HG02884 (cell line): ENCODE results near the gene IRF2BPL.
A peak's percentile ranks its signal among the peaks of the same experiment; 100 is the strongest.
"Not testable (repeated sequence)": the region's sequence is repeated elsewhere in the genome, so short reads cannot be mapped to it uniquely, and the experiment has no call there.

ENCODE experiments used
- ATAC-seq: cut with Tn5 transposase; IDR thresholded peaks from one replicate; pipeline ENCODE4 v1.9.1; 2021; ENCODE audit warnings: mild to moderate bottlenecking, moderate library complexity; ENCODE audit not compliant: unreplicated experiment

IRF2BPL gene

GRCh38 chr14:77036484-77037214 is 8.1 kb upstream of the IRF2BPL start:
- ATAC-seq: no peak

GRCh38 chr14:77035267-77035666 is 6.8 kb upstream of the IRF2BPL start:
- no peak for ATAC-seq

GRCh38 chr14:77033622-77034589 is 5.4 kb upstream of the IRF2BPL start:
- ATAC-seq: peak; percentile 69

- peak; percentile 11 for ATAC-seq
Measured at GRCh38 chr14:77032844-77033621, 4.5 kb upstream of the IRF2BPL start.

GRCh38 chr14:77032491-77032843 is 4.0 kb upstream of the IRF2BPL start:
- no peak for ATAC-seq

GRCh38 chr14:77031759-77032490 is 3.4 kb upstream of the IRF2BPL start:
- ATAC-seq: no peak

GRCh38 chr14:77027538-77028383 is 747 bp downstream of the IRF2BPL start:
- ATAC-seq: peak; percentile 32

GRCh38 chr14:77026930-77027537 is 1.5 kb downstream of the IRF2BPL start:
- ATAC-seq: no peak

- ATAC-seq: no peak
Measured at GRCh38 chr14:77026166-77026929, 2.2 kb downstream of the IRF2BPL start.

GRCh38 chr14:77025744-77026165 is 2.8 kb downstream of the IRF2BPL start:
- no peak for ATAC-seq

GRCh38 chr14:77024171-77024691 is 4.3 kb downstream of the IRF2BPL start:
- no peak for ATAC-seq

GRCh38 chr14:77023001-77023996 is 5.2 kb downstream of the IRF2BPL start:
- no peak for ATAC-seq

GRCh38 chr14:77022236-77022852 is 6.2 kb downstream of the IRF2BPL start:
- ATAC-seq: peak; percentile 71

GRCh38 chr14:77021424-77021823 is 7.1 kb downstream of the IRF2BPL start:
- not testable (repeated sequence) for ATAC-seq

- no peak for ATAC-seq
Measured at GRCh38 chr14:77018785-77019184, 9.7 kb downstream of the IRF2BPL start.

GRCh38 chr14:77017666-77018065 is 10.8 kb downstream of the IRF2BPL start:
- ATAC-seq: no peak
